Ishikawa (cell line): ENCODE data around the gene DPEP1.

Experiments used
- CEBPB ChIP-seq: IDR thresholded peaks from 2 replicates; pipeline ENCODE4 v1.6.1; 2012
- EGR1 ChIP-seq: IDR thresholded peaks from 2 replicates; pipeline ENCODE4 v1.6.1; 2012
- EP300 ChIP-seq: IDR thresholded peaks from 2 replicates; pipeline ENCODE4 v1.6.1; 2012; ENCODE audit warnings: borderline replicate concordance
- NFIC ChIP-seq: IDR thresholded peaks from 2 replicates; pipeline ENCODE4 v1.6.1; 2012
- YY1 ChIP-seq: IDR thresholded peaks from 2 replicates; pipeline ENCODE4 v1.6.1; 2012; ENCODE audit warnings: low read depth
- TF ChIP-seq, protein P1 (sequence below): IDR thresholded peaks from 2 replicates; pipeline ENCODE4 v1.6.1; 2012; ENCODE audit warnings: low read depth, mild to moderate bottlenecking

DNA sequence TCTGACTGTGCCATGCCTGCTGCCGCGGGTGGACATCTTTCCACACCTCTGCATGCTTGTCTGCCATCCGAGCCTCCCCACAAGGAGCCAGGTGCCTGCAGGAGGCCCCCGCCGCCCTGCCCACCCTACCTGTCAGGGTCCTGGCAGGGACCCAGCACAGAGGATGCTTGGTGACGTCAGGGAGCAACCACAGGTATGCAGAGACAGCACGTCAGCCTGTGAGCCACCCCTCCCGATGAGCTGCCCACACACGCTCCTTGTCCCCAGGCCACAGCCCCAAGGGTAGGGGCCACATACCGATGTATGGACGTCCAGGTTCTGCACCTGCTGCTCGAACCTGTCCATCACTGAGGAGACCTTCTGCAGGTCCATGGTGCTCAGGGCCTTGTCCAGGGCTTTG lies 33.5 kb downstream of the DPEP1 start:
- TF ChIP-seq, protein P1, sequence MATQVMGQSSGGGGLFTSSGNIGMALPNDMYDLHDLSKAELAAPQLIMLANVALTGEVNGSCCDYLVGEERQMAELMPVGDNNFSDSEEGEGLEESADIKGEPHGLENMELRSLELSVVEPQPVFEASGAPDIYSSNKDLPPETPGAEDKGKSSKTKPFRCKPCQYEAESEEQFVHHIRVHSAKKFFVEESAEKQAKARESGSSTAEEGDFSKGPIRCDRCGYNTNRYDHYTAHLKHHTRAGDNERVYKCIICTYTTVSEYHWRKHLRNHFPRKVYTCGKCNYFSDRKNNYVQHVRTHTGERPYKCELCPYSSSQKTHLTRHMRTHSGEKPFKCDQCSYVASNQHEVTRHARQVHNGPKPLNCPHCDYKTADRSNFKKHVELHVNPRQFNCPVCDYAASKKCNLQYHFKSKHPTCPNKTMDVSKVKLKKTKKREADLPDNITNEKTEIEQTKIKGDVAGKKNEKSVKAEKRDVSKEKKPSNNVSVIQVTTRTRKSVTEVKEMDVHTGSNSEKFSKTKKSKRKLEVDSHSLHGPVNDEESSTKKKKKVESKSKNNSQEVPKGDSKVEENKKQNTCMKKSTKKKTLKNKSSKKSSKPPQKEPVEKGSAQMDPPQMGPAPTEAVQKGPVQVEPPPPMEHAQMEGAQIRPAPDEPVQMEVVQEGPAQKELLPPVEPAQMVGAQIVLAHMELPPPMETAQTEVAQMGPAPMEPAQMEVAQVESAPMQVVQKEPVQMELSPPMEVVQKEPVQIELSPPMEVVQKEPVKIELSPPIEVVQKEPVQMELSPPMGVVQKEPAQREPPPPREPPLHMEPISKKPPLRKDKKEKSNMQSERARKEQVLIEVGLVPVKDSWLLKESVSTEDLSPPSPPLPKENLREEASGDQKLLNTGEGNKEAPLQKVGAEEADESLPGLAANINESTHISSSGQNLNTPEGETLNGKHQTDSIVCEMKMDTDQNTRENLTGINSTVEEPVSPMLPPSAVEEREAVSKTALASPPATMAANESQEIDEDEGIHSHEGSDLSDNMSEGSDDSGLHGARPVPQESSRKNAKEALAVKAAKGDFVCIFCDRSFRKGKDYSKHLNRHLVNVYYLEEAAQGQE, result no peak
- TF ChIP-seq CEBPB (no peak), YY1 (no peak), NFIC (no peak), EP300 (no peak), EGR1 (no peak)
